Left forelimb (tissue), 1 donor: Measurements from ENCODE around the gene DGAT2.

Source experiments
- DNase-seq: peaks from one replicate; pipeline ENCODE4 v3.0.0-alpha.2; 2018; ENCODE audit warnings: low spot score

DGAT2 gene

GRCh38 chr11:75826461-75827230 lies 58.1 kb downstream of the DGAT2 start:
- DNase-seq = no peak

DNA sequence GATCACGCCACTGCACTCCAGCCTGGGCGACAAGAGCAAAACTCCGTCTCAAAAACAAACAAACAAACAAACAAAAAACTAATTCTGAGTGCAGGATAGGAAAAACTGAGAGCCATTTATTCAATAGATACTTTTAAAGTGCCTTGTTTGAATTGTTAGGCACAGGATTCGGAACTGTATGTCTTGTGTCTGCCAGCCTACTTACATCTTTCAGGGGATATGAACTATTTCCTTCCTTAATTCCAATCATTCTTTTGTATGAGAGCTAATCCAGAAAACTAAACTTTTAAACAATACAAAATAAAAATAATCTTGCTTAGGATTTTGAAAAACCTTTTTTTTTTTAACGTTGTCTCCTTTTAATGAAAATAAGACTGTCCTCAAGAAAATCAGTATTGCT lies 59.0 kb downstream of the DGAT2 start:
- no peak for DNase-seq

DNA sequence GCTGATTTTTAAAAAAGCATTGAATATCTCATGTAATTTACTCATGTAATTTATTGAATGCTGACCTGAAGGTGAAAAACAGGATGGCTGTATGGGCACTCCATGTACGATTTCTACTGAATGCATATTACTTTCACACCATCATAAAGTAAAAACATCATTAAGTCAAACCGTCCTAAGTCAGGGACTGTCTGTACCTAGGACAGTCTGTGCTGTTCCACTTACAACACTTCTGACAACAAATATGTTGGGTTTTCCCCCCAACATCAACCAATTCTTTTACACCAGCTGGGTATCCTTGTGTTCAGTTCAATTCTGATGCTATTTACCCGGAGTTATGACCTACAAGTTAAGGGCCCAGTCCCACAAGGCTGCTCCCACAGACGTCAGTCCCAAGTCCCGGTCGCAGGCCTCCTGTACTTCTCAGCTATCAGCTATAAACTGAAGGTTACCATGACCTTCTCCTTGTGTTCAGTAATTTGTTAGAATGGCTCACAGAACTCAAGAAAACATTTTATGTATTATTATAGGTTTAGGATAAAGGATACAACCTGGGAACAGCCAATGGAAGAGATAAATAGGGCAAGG lies 63.4 kb downstream of the DGAT2 start:
- DNase-seq = no peak

DNA sequence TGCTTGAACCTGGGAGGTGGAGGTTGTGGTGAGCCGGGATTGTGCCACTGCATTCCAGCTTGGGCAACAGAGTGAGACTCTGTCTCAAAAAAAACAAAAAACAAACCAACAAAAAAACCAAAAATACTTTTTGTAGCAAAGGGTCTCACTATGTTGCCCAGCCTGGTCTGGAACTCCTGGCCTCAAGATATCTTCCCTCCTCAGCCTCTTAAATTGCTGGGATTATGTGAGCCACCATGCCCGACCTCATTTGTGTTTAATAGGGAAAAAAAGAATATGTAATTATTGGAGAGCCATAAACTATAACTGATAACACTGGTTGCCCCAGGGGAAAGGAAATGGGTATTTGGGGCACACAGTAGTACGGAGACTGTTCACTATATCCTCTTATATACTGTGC lies 66.2 kb downstream of the DGAT2 start:
- no peak for DNase-seq

DNA sequence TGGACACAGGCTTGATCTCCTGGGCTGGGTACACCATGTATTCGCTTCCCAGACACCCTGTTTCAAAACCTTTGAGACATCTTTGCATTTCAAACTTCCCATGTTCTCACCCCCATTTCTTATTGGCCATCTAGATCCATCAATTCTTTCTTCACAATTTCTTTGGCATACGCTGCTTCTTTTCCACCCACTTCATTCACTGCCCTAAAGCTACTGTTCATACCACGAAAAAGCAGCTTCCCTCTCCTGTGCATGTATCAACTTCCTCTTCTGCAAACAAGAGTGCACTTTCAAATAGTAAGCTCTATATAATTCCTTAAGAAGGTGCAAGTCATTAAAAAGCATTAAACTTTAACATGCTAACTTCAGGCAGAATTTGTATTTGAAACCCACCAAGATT lies 67.8 kb downstream of the DGAT2 start:
- DNase-seq = no peak

- no peak for DNase-seq
Measured at GRCh38 chr11:75839851-75840250, 71.3 kb downstream of the DGAT2 start.

DNA sequence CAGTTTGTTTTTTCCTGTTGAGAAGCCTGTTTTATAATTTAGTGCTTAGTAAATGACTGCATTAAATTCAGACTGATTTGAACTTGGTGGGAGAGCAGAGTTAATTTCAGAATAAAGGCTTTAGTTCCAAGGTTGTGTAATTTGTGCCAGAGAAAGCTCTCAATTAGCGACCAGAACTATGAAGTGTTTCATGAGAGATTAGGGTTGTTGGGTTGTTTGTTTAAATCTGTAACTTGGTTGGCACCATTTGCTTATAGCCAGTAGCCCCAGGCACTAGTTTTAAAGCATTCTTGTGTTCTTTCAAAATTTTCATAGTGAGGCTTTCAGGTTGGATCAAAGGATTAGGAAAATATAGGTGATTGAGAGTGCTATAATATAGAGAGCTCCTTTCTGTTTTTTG lies 71.9 kb downstream of the DGAT2 start:
- no peak for DNase-seq

DNA sequence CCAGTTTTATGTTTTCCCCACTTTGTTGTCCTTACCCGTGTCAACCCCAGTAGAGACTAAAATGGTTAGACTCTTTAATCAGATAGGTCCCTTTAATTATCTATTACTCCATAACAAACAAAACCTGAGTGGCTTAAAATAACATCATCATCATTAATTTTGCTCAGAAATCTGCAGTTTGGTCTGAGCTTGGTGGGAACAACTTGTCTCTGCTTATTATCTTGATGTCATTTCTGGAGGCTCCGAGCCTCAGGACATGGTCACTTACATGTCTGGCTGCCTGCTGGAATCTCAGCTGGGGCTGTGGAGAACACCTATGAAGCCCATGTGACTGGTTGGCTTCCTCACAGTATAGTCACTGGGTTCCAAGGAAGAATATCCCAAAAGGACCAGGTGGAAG lies 73.2 kb downstream of the DGAT2 start:
- DNase-seq = no peak

- no peak for DNase-seq
Measured at GRCh38 chr11:75845324-75845723, 76.7 kb downstream of the DGAT2 start.

DNA sequence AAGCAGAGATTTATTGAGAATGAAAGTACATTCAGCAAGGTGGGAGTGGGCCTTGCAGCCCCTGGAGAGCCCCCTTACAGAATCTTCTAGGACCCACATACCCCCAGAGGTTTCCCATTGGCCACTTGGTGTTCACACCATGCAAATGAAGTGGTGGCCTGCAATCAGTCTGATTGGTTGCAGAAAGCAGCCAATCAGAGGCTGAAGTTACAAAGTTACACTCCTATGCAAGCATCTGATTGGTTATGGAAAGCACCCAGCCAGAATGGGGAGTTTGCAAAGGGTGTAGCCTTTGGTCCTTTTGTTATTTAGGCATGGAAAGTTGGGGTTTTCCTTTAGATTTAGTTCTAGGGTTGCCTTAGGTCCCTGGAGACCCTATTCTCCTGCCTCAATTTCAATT lies 81.3 kb downstream of the DGAT2 start:
- DNase-seq = no peak

GRCh38 chr11:75850787-75851186 lies 82.2 kb downstream of the DGAT2 start:
- no peak for DNase-seq
